C4-2B (cell line): ENCODE measurements around the gene ZSWIM9.

Experiments used
- H3K27ac ChIP-seq: fragments of 450-650 bp; 2 replicates; pipeline ENCODE4 v1.5.1; 2017
- CTCF ChIP-seq: fragments of 450-650 bp; conservative IDR thresholded peaks from 2 replicates; pipeline ENCODE4 v1.5.1; 2017; ENCODE audit warnings: mild to moderate bottlenecking
- ZFX ChIP-seq: fragments of 450-650 bp; IDR thresholded peaks from 2 replicates; pipeline ENCODE4 v1.6.1; 2017

Gene ZSWIM9

GRCh38 chr19:48186541-48186991 is 16.1 kb downstream of the ZSWIM9 start:
- no peak for TF ChIP-seq CTCF
- TF ChIP-seq ZFX, result no peak
- H3K27ac ChIP-seq, result no peak overlapping the region

GRCh38 chr19:48190288-48190884 is 19.9 kb downstream of the ZSWIM9 start:
- TF ChIP-seq CTCF (peak; percentile 63), ZFX (no peak)
- no peak overlapping the region for H3K27ac ChIP-seq

- TF ChIP-seq CTCF, result no peak
- no peak for TF ChIP-seq ZFX
- no peak overlapping the region for H3K27ac ChIP-seq
Observed at GRCh38 chr19:48190885-48191284, 20.4 kb downstream of the ZSWIM9 start.

- TF ChIP-seq CTCF, result no peak
- no peak for TF ChIP-seq ZFX
Observed at GRCh38 chr19:48192750-48193149, 22.3 kb downstream of the ZSWIM9 start.

GRCh38 chr19:48194041-48194843 is 23.8 kb downstream of the ZSWIM9 start:
- H3K27ac ChIP-seq, result no peak overlapping the region
- TF ChIP-seq ZFX (no peak), CTCF (peak; percentile 60)

More at GRCh38 chr19:48192750-48193149, 22.3 kb downstream of the ZSWIM9 start:
- H3K27ac ChIP-seq, result no peak overlapping the region

GRCh38 chr19:48194844-48195830 is 24.7 kb downstream of the ZSWIM9 start:
- H3K27ac ChIP-seq, result no peak overlapping the region
- TF ChIP-seq CTCF, result no peak
- no peak for TF ChIP-seq ZFX
